HEK293T (cell line): ENCODE measurements around the gene LDHAL6B.

ENCODE experiments used
- ARNT ChIP-seq: fragments of 450-650 bp; IDR thresholded peaks from 2 replicates; pipeline ENCODE4 v1.6.1; 2017; ENCODE audit warnings: mild to moderate bottlenecking
- BHLHE40 ChIP-seq: fragments of 450-650 bp; IDR thresholded peaks from 2 replicates; pipeline ENCODE4 v1.6.1; 2016; ENCODE audit warnings: mild to moderate bottlenecking, moderate library complexity, borderline replicate concordance
- CTBP1 ChIP-seq: fragments of 450-650 bp; IDR thresholded peaks from 2 replicates; pipeline ENCODE4 v1.6.1; 2016; ENCODE audit warnings: borderline replicate concordance
- ELF4 ChIP-seq: fragments of 450-650 bp; IDR thresholded peaks from 2 replicates; pipeline ENCODE4 v1.6.1; 2017; ENCODE audit warnings: antibody characterized with exemption
- FOXA1 ChIP-seq: fragments of 450-650 bp; IDR thresholded peaks from 2 replicates; pipeline ENCODE4 v1.6.1; 2016; ENCODE audit warnings: mild to moderate bottlenecking
- FOXK2 ChIP-seq: fragments of 450-650 bp; IDR thresholded peaks from 2 replicates; pipeline ENCODE4 v1.6.1; 2016; ENCODE audit warnings: mild to moderate bottlenecking
- FOXM1 ChIP-seq: fragments of 450-650 bp; IDR thresholded peaks from 2 replicates; pipeline ENCODE4 v1.6.1; 2017; ENCODE audit warnings: mild to moderate bottlenecking, borderline replicate concordance
- L3MBTL2 ChIP-seq: fragments of 450-650 bp; conservative IDR thresholded peaks from 2 replicates; pipeline ENCODE4 v1.6.1; 2016; ENCODE audit warnings: mild to moderate bottlenecking
- LEF1 ChIP-seq: fragments of 450-650 bp; IDR thresholded peaks from 2 replicates; pipeline ENCODE4 v1.6.1; 2017; ENCODE audit warnings: mild to moderate bottlenecking, borderline replicate concordance
- NFRKB ChIP-seq: fragments of 450-650 bp; IDR thresholded peaks from 2 replicates; pipeline ENCODE4 v1.6.1; 2016; ENCODE audit warnings: mild to moderate bottlenecking, moderate library complexity
- SP1 ChIP-seq: fragments of 450-650 bp; IDR thresholded peaks from 2 replicates; pipeline ENCODE4 v1.6.1; 2017
- SUZ12 ChIP-seq: fragments of 450-650 bp; IDR thresholded peaks from 2 replicates; pipeline ENCODE4 v1.6.1; 2016; ENCODE audit warnings: mild to moderate bottlenecking
- ZNF384 ChIP-seq: fragments of 450-650 bp; IDR thresholded peaks from 2 replicates; pipeline ENCODE4 v1.6.1; 2016
- TF ChIP-seq, protein P1 (sequence below): fragments of 450-650 bp; IDR thresholded peaks from 2 replicates; pipeline ENCODE4 v1.6.1; 2016

DNA sequence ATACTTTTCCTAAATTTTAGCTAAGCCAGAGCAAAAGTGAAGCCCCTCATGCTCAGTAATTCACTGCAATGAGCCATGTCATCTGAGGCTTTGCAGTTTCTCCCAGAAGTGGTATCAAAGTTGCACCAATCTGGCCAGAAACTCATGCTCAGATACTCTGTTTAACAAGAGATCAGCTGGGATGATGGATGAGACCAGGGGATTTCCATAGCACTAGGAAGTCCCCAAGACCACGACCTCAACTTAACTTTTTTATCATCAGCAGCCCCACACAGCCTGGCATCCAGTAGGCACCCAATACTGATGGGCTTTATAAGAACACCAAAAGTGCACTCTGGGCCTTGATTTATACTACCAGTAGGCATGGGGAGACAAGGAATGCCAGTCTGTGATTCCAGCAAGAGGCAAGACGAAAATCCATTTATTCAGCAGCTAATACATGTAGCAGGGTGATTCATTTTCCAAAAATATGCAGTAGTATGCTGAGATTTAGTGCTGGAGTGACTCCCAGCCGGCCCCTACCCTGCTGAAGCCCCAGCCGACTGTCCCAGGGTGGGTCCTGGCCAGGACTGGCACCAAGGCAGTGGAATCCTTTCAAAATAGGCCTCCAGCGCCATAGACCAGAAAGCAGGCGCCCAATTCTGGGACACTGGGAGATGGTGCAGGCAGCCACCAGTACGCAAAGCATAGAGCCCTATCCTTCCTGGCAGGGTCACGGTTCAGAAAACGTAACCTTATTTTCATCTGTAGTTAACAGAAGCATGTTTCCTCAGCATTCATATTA lies 612 bp upstream of the LDHAL6B start:
- TF ChIP-seq SP1 (no peak), SUZ12 (no peak), LEF1 (no peak), CTBP1 (no peak), FOXA1 (no peak), ARNT (no peak), BHLHE40 (no peak), NFRKB (no peak), FOXM1 (no peak), FOXK2 (no peak), ZNF384 (no peak), L3MBTL2 (no peak), ELF4 (no peak)
- TF ChIP-seq, protein P1, sequence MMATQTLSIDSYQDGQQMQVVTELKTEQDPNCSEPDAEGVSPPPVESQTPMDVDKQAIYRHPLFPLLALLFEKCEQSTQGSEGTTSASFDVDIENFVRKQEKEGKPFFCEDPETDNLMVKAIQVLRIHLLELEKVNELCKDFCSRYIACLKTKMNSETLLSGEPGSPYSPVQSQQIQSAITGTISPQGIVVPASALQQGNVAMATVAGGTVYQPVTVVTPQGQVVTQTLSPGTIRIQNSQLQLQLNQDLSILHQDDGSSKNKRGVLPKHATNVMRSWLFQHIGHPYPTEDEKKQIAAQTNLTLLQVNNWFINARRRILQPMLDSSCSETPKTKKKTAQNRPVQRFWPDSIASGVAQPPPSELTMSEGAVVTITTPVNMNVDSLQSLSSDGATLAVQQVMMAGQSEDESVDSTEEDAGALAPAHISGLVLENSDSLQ: no peak
